Body of pancreas (tissue), 4 donors: ENCODE measurements around the gene KNCN.

Experiments
- POLR2A ChIP-seq, 3 donors: fragments of 450-650 bp; IDR thresholded peaks; one replicate each; pipeline ENCODE4 v1.6.1; 2016; ENCODE audit warnings: antibody characterized with exemption in 3 of 3, mild to moderate bottlenecking in 2 of 3
- TF ChIP-seq, protein P1 (sequence below), 7 experiments: fragments of 450-650 bp in 4 of 7; fragments of 200-600 bp in 3 of 7; sonication (generic) in 3 of 7; IDR thresholded peaks; one replicate each; pipeline ENCODE4 v1.5.1; 2016 to 2019; ENCODE audit warnings: antibody characterized with exemption in 7 of 7

DNA sequence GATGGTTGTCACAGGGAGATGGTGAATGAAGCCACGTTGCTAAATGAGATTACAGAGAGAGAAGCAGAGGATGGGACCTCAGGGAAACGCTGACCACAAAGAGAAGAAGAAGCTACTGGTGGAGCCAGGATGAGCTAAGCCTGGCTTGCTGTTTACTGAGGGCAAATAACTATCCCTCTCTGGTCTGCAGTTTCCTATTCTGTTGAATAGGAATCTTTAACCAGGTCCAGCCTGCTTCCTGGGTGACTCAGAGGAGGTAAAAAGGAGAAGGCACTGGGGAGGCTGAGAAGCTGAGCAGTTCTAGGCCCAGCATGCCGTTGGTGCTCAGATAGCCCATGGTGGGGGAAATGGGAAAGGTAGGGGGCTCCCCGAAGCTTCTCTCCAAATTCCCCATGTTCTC lies 32.2 kb downstream of the KNCN start:
- TF ChIP-seq, protein P1, sequence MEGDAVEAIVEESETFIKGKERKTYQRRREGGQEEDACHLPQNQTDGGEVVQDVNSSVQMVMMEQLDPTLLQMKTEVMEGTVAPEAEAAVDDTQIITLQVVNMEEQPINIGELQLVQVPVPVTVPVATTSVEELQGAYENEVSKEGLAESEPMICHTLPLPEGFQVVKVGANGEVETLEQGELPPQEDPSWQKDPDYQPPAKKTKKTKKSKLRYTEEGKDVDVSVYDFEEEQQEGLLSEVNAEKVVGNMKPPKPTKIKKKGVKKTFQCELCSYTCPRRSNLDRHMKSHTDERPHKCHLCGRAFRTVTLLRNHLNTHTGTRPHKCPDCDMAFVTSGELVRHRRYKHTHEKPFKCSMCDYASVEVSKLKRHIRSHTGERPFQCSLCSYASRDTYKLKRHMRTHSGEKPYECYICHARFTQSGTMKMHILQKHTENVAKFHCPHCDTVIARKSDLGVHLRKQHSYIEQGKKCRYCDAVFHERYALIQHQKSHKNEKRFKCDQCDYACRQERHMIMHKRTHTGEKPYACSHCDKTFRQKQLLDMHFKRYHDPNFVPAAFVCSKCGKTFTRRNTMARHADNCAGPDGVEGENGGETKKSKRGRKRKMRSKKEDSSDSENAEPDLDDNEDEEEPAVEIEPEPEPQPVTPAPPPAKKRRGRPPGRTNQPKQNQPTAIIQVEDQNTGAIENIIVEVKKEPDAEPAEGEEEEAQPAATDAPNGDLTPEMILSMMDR (IDR thresholded peaks at IDR 0.05) = no peak
- no peak for TF ChIP-seq POLR2A (IDR thresholded peaks at IDR 0.05)
